MM.1S (cell line): ENCODE data around the gene DHRS1.
"Not testable (repeated sequence)": the region's sequence is repeated elsewhere in the genome, so short reads cannot be mapped to it uniquely, and the experiment has no call there.

Experiments used
- DNase-seq: peaks from one replicate; pipeline ENCODE4 v3.0.0-alpha.2; 2015
- H2AFZ ChIP-seq: fragments of 300-600 bp; sonication (generic); 2 replicates; pipeline ENCODE4 v1.6.0; 2016; ENCODE audit warnings: antibody characterized with exemption, low read length
- H3F3A ChIP-seq: fragments of 300-600 bp; sonication (generic); 2 replicates; pipeline ENCODE4 v1.6.1; 2016; ENCODE audit warnings: mild to moderate bottlenecking, antibody characterized with exemption, low read length, moderate library complexity, mixed read lengths; ENCODE audit not compliant: insufficient read depth
- H3K27ac ChIP-seq: fragments of 300-600 bp; sonication (generic); 2 replicates; pipeline ENCODE4 v1.5.1; 2016; ENCODE audit warnings: mild to moderate bottlenecking, low read length
- H3K27me3 ChIP-seq: fragments of 300-600 bp; sonication (generic); replicated peaks from 2 replicates; pipeline ENCODE4 v1.6.0; 2016; ENCODE audit warnings: low read length; ENCODE audit not compliant: insufficient read depth
- H3K36me3 ChIP-seq: fragments of 300-600 bp; sonication (generic); replicated peaks from 2 replicates; pipeline ENCODE4 v1.6.1; 2016; ENCODE audit warnings: mild to moderate bottlenecking, low read length, mixed read lengths; ENCODE audit not compliant: insufficient read depth
- H3K4me1 ChIP-seq: fragments of 300-600 bp; sonication (generic); 2 replicates; pipeline ENCODE4 v1.6.1; 2016; ENCODE audit warnings: low read length, mixed read lengths
- H3K4me2 ChIP-seq: fragments of 300-600 bp; sonication (generic); 2 replicates; pipeline ENCODE4 v1.6.0; 2016; ENCODE audit warnings: low read depth, low read length
- H3K4me3 ChIP-seq: fragments of 300-600 bp; sonication (generic); 2 replicates; pipeline ENCODE4 v1.5.1; 2016; ENCODE audit warnings: low read length, mixed read lengths
- H3K79me2 ChIP-seq: fragments of 300-600 bp; sonication (generic); 2 replicates; pipeline ENCODE4 v1.6.1; 2016; ENCODE audit warnings: mixed run types, low read length, mixed read lengths
- H3K9ac ChIP-seq: fragments of 300-600 bp; sonication (generic); 2 replicates; pipeline ENCODE4 v1.6.1; 2016; ENCODE audit warnings: low read length, mixed read lengths
- H3K9me2 ChIP-seq: fragments of 300-600 bp; sonication (generic); replicated peaks from 2 replicates; pipeline ENCODE4 v1.6.1; 2016; ENCODE audit warnings: mild to moderate bottlenecking, low read length, mixed read lengths; ENCODE audit not compliant: insufficient read depth
- H3K9me3 ChIP-seq: fragments of 300-600 bp; sonication (generic); replicated peaks from 2 replicates; pipeline ENCODE4 v1.6.1; 2016; ENCODE audit warnings: mild to moderate bottlenecking, low read length, mixed read lengths; ENCODE audit not compliant: insufficient read depth
- H4K20me1 ChIP-seq: fragments of 300-600 bp; sonication (generic); 2 replicates; pipeline ENCODE4 v1.6.1; 2016; ENCODE audit warnings: mild to moderate bottlenecking, low read length, moderate library complexity, mixed read lengths; ENCODE audit not compliant: insufficient read depth
- CTCF ChIP-seq: fragments of 300-600 bp; sonication (generic); IDR thresholded peaks from 2 replicates; pipeline ENCODE4 v1.5.1; 2016; ENCODE audit warnings: antibody characterized with exemption, low read length, mixed read lengths
- EZH2 ChIP-seq: fragments of 300-600 bp; sonication (generic); optimal IDR thresholded peaks from 2 replicates; pipeline ENCODE3; 2017; ENCODE audit warnings: low read depth, mild to moderate bottlenecking, antibody characterized with exemption, low read length, mixed read lengths
- EZH2phosphoT487 ChIP-seq: fragments of 300-600 bp; sonication (generic); IDR thresholded peaks from 2 replicates; pipeline ENCODE4 v1.6.1; 2018; ENCODE audit warnings: antibody characterized with exemption, low read length

The DHRS1 gene

GRCh38 chr14:24329736-24330135 lies 30.2 kb upstream of the DHRS1 start:
- Histone ChIP-seq H3K9me2 (no peaks in the 10 kb centered on the region), H3F3A (no peaks in the 10 kb centered on the region), H3K4me3 (no peak overlapping the region), H3K4me1 (0 out of 2 replicates have a peak, but pooled peaks cover 3% of the 10 kb centered on the region), H3K27me3 (no peaks in the 10 kb centered on the region), H3K36me3 (no peaks in the 10 kb centered on the region), H3K4me2 (no peak overlapping the region), H3K9ac (no peak overlapping the region), H3K9me3 (no peaks in the 10 kb centered on the region), H2AFZ (no peak overlapping the region), H3K79me2 (no peaks in the 10 kb centered on the region), H3K27ac (no peak overlapping the region), H4K20me1 (no peaks in the 10 kb centered on the region)
- TF ChIP-seq CTCF (no peak), EZH2phosphoT487 (no peak), EZH2 (no peak)
- no peak for DNase-seq

- Histone ChIP-seq H4K20me1 (no peaks in the 10 kb centered on the region), H3K9ac (no peak overlapping the region), H3K4me2 (no peak overlapping the region), H3F3A (no peaks in the 10 kb centered on the region), H3K9me2 (no peaks in the 10 kb centered on the region), H3K4me3 (no peak overlapping the region), H3K79me2 (no peaks in the 10 kb centered on the region), H2AFZ (no peak overlapping the region), H3K27ac (no peak overlapping the region), H3K9me3 (no peaks in the 10 kb centered on the region), H3K27me3 (no peaks in the 10 kb centered on the region), H3K4me1 (0 out of 2 replicates have a peak, but pooled peaks cover 3% of the 10 kb centered on the region), H3K36me3 (no peaks in the 10 kb centered on the region)
- TF ChIP-seq EZH2phosphoT487 (no peak), EZH2 (no peak), CTCF (no peak)
- DNase-seq: no peak
Observed at GRCh38 chr14:24329073-24329663, 29.6 kb upstream of the DHRS1 start.

- H3K27ac ChIP-seq, H2AFZ ChIP-seq, H3K9ac ChIP-seq, H3K4me3 ChIP-seq, H3K79me2 ChIP-seq, DNase-seq, H3K36me3 ChIP-seq, H3K4me1 ChIP-seq, H3F3A ChIP-seq, H4K20me1 ChIP-seq, H3K9me2 ChIP-seq, H3K4me2 ChIP-seq, H3K9me3 ChIP-seq: not testable (repeated sequence)
- peaks cover 11% of the 10 kb centered on the region; the same call in 1 of the 2 replicates for H3K27me3 ChIP-seq
- 0 out of 2 replicates have a peak, but pooled peaks have one; percentile 14 for TF ChIP-seq CTCF
Observed at GRCh38 chr14:24327914-24328313, 28.3 kb upstream of the DHRS1 start.
